ENCODE data around the gene OR1C1.

- TF ChIP-seq CTCF (IDR thresholded peaks at IDR 0.05): no peak
- TF ChIP-seq POLR2A (IDR thresholded peaks at IDR 0.05): no peak
These were observed 12.7 kb downstream of the OR1C1 start for GRCh38 chr1:247747616-247748015.
